Measurements from ENCODE around the gene DGLUCY. TPM values are rescaled to one million over a fixed set of nuclear protein-coding genes. Genes with fewer than 3 reads are reported as not detected.
"Not testable (repeated sequence)": the region's sequence is repeated elsewhere in the genome, so short reads cannot be mapped to it uniquely, and the experiment has no call there.

Gene DGLUCY
- total and polyA plus RNA-seq, 7 experiments from 2014 or later = 31.1 to 108 (median 87.8) TPM

DNA sequence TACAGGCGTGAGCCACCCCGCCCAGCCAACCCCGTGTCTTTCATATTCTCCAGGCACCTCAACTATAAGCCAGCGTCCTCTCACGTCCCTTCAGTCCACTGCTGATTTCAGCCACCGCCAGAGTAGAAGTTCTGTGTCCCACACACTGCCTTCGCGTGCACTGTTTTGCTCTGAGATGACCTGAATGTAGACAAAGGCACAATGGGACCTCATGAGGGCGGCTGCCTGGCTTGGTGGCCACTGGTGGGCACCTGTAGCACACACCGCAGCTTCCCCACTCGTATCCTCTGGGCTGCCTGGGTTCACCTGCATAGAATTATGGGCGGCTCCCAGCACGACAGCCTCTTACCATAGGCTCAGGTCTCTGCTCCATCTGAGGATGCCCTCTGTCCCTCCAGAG lies 73.4 kb downstream of the DGLUCY start:
- H3K9me3 ChIP-seq (ENCODE audit: control insufficient read depth in 2 of 3, low read length in 3 of 3) = no peaks in the 10 kb centered on the region
- Mint-ChIP-seq H3K9me3 (no peaks in the 10 kb centered on the region), H3K27ac (no peak overlapping the region), H3K27me3 (no peaks in the 10 kb centered on the region), H3K4me3 (no peak overlapping the region), H3K36me3 (peaks cover 11 to 60% (median 51%) of the 10 kb centered on the region in 5 donors), H3K4me1 (peaks cover 0 to 11% (median 0%) of the 10 kb centered on the region in 7 donors)
- no peak overlapping the region for H3K27ac ChIP-seq (ENCODE audit: low read depth, low read length)
- no peaks in the 10 kb centered on the region for H3K4me1 ChIP-seq (ENCODE audit: control insufficient read depth in 2 of 2, insufficient read depth in 2 of 2, low read length in 2 of 2)
- H3K27me3 ChIP-seq (ENCODE audit: control insufficient read depth in 2 of 2, insufficient read depth in 2 of 2, low read length in 2 of 2) = no peaks in the 10 kb centered on the region
- intact Hi-C loops (cut with micrococcal nuclease) = no loop called here
- no peak overlapping the region for H3K4me3 ChIP-seq (ENCODE audit: low read length)
- ChIA-PET POLR2A (no interaction called here), CTCF (no interaction called here)
- DNase-seq (no peak), ATAC-seq (no peak)
- H3K36me3 ChIP-seq (ENCODE audit: control insufficient read depth in 2 of 3, insufficient read depth in 3 of 3, low read length in 3 of 3) = peaks cover 6 to 74% (median 20%) of the 10 kb centered on the region in 3 experiments

DNA sequence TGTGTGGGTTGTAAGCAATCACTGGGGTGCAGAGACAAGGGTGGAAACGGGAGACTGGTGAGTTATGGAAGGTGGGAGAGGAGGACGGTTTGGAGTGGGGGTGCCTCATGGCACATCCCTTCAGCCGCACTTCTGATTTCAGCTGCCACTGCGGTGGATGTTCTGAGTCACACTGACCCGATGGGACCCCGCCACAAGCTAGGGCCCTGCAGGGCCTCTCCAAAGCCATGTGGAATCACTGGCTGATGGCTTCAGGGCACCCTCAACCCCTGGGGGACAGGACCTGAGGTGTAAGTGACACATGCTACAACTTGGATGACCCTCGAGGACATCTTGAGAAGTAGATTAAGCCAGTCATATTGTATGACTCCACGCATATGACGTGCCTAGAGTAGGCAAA lies 77.0 kb downstream of the DGLUCY start:
- H3K4me1 Mint-ChIP-seq = peaks cover 12 to 36% (median 22%) of the 10 kb centered on the region in 7 donors
- H3K36me3 ChIP-seq (ENCODE audit: control insufficient read depth in 2 of 3, insufficient read depth in 3 of 3, low read length in 3 of 3) = peaks cover 6 to 55% (median 20%) of the 10 kb centered on the region in 3 experiments
- H3K4me3 Mint-ChIP-seq = no peak overlapping the region
- H3K36me3 Mint-ChIP-seq = peaks cover 11 to 68% (median 42%) of the 10 kb centered on the region in 5 donors
- H3K9me3 ChIP-seq (ENCODE audit: control insufficient read depth in 2 of 3, low read length in 3 of 3) = no peaks in the 10 kb centered on the region
- H3K4me3 ChIP-seq (ENCODE audit: low read length) = no peak overlapping the region
- H3K27me3 ChIP-seq (ENCODE audit: control insufficient read depth in 2 of 2, insufficient read depth in 2 of 2, low read length in 2 of 2) = no peaks in the 10 kb centered on the region
- DNase-seq (no peak), ATAC-seq (no peak)
- no peaks in the 10 kb centered on the region for H3K9me3 Mint-ChIP-seq
- no peak overlapping the region for H3K27ac ChIP-seq (ENCODE audit: low read depth, low read length)
- H3K4me1 ChIP-seq (ENCODE audit: control insufficient read depth in 2 of 2, insufficient read depth in 2 of 2, low read length in 2 of 2) = peaks cover 8 to 9% of the 10 kb centered on the region in 2 donors
- ChIA-PET POLR2A (no interaction called here), CTCF (no interaction called here)
- intact Hi-C loops (cut with micrococcal nuclease) = loop anchor here (5.0 kb wide), 2 partner anchors 56 to 71 kb away; no protein-coding TSS in a partner anchor
- H3K27ac Mint-ChIP-seq = no peak overlapping the region
- no peaks in the 10 kb centered on the region for H3K27me3 Mint-ChIP-seq

DNA sequence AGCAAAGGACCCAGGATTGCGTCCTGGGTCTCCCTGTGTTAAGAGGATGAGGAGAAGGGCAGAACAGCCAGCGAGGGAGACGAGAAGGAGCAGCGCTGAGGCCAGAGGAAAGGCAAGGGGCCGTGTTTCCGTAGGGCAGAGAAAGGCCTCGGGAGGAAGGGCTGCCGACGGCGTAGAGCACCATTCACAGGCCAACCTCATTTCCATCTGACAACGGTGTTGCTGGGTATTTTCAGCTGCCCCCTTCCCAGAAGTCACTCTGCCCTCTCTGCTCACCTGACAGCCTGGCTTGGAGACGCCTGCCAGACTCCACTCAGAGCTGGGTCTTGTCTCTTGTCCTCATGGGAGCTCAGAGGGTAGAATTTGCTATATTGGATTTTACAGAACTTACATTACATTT lies 79.2 kb downstream of the DGLUCY start:
- Mint-ChIP-seq H3K27ac (peak overlapping the region in 1 of 9 donors; percentile 13), H3K36me3 (peaks cover 20 to 69% (median 51%) of the 10 kb centered on the region in 5 donors), H3K9me3 (no peaks in the 10 kb centered on the region), H3K4me1 (peaks cover 12 to 51% (median 22%) of the 10 kb centered on the region in 7 donors), H3K4me3 (peak overlapping the region in 2 of 10 donors; percentile 12 to 23), H3K27me3 (no peaks in the 10 kb centered on the region)
- no peak for ATAC-seq
- ChIA-PET POLR2A (interaction anchor here (0.8 kb wide), 1 partner anchor 75 kb away, joined by 4 read pairs; no protein-coding TSS in a partner anchor), CTCF (interaction anchor here (0.7 to 2.2 kb wide), 2 partner anchors 92 to 94 kb away, joined by 3 to 9 read pairs; no protein-coding TSS in a partner anchor)
- H3K36me3 ChIP-seq (ENCODE audit: control insufficient read depth in 2 of 3, insufficient read depth in 3 of 3, low read length in 3 of 3) = peaks cover 6 to 52% (median 25%) of the 10 kb centered on the region in 3 experiments
- H3K9me3 ChIP-seq (ENCODE audit: control insufficient read depth in 2 of 3, low read length in 3 of 3) = no peaks in the 10 kb centered on the region
- intact Hi-C loops (cut with micrococcal nuclease) = loop anchor here (5.0 kb wide), 2 partner anchors 54 to 69 kb away; no protein-coding TSS in a partner anchor
- DNase-seq = no peak
- no peak overlapping the region for H3K4me3 ChIP-seq (ENCODE audit: low read length)
- H3K4me1 ChIP-seq (ENCODE audit: control insufficient read depth in 2 of 2, insufficient read depth in 2 of 2, low read length in 2 of 2) = peaks cover 8 to 9% of the 10 kb centered on the region in 2 donors
- H3K27ac ChIP-seq (ENCODE audit: low read depth, low read length) = no peak overlapping the region
- H3K27me3 ChIP-seq (ENCODE audit: control insufficient read depth in 2 of 2, insufficient read depth in 2 of 2, low read length in 2 of 2) = no peaks in the 10 kb centered on the region

DNA sequence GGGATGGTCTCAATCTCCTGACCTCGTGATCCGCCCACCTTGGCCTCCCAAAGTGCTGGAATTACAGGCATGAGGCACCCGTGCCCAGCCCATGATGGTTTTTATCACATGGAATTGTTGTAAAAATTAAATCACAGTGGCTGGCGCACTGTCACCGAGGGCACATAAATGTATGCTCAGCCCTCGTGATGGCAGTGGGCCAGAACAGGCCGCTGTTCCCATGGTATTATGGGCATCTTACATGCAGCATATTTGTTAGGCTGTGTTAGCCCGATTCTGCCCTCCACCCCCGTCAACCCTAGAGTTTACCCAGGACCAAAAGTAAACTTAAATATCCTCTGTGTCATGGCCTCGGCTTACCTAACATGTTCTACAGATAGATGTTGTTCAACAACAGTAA lies 82.0 kb downstream of the DGLUCY start:
- Histone ChIP-seq H3K9me3 (ENCODE audit: control insufficient read depth in 2 of 3, low read length in 3 of 3) (no peaks in the 10 kb centered on the region), H3K27ac (ENCODE audit: low read depth, low read length) (no peak overlapping the region), H3K27me3 (ENCODE audit: control insufficient read depth in 2 of 2, insufficient read depth in 2 of 2, low read length in 2 of 2) (no peaks in the 10 kb centered on the region), H3K4me3 (ENCODE audit: low read length) (no peak overlapping the region), H3K4me1 (ENCODE audit: control insufficient read depth in 2 of 2, insufficient read depth in 2 of 2, low read length in 2 of 2) (peaks cover 8 to 9% of the 10 kb centered on the region in 2 donors), H3K36me3 (ENCODE audit: control insufficient read depth in 2 of 3, insufficient read depth in 3 of 3, low read length in 3 of 3) (peaks cover 0 to 50% (median 14%) of the 10 kb centered on the region in 3 experiments)
- Mint-ChIP-seq H3K27me3 (no peaks in the 10 kb centered on the region), H3K4me3 (no peak overlapping the region), H3K36me3 (peaks cover 25 to 77% (median 50%) of the 10 kb centered on the region in 5 donors), H3K4me1 (peaks cover 12 to 72% (median 25%) of the 10 kb centered on the region in 7 donors), H3K27ac (peak overlapping the region in 1 of 9 donors; percentile 50), H3K9me3 (peaks cover 0 to 5% (median 0%) of the 10 kb centered on the region in 11 donors)
- intact Hi-C loops (cut with micrococcal nuclease) = loop anchor here in 1 of 2 donors (2.0 kb wide), 1 partner anchor 19 kb away; no protein-coding TSS in a partner anchor
- ATAC-seq (no peak), DNase-seq (no peak)
- ChIA-PET POLR2A (no interaction called here), CTCF (interaction anchor here (0.6 kb wide), 1 partner anchor 75 kb away, joined by 4 read pairs; no protein-coding TSS in a partner anchor)

DNA sequence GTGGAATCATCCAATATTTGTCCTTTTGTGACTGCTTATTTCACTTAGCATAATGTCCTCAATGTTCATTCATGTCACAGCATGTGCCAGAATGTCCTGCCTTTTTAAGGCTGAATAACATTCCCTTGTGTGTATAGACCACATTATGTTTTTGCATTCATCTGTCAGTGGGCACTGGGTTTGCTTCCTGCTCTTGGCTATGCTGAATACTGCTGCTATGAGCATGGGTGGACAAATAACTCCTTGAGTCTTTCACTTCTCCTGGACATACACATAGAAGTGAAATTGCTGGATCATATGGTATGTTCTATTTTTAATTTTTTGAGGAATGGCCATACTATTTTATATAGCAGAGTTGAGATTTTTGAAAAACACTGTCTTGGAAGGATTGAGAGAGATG lies 83.8 kb downstream of the DGLUCY start:
- Histone ChIP-seq H3K4me1 (ENCODE audit: control insufficient read depth in 2 of 2, insufficient read depth in 2 of 2, low read length in 2 of 2) (peaks cover 9 to 14% of the 10 kb centered on the region in 2 donors), H3K4me3 (ENCODE audit: low read length) (no peak overlapping the region), H3K27me3 (ENCODE audit: control insufficient read depth in 2 of 2, insufficient read depth in 2 of 2, low read length in 2 of 2) (no peaks in the 10 kb centered on the region), H3K27ac (ENCODE audit: low read depth, low read length) (no peak overlapping the region), H3K9me3 (ENCODE audit: control insufficient read depth in 2 of 3, low read length in 3 of 3) (no peaks in the 10 kb centered on the region), H3K36me3 (ENCODE audit: control insufficient read depth in 2 of 3, insufficient read depth in 3 of 3, low read length in 3 of 3) (peaks cover 3 to 35% (median 5%) of the 10 kb centered on the region in 3 experiments)
- CTCF ChIA-PET = no interaction called here
- H3K4me1 Mint-ChIP-seq = peaks cover 11 to 81% (median 30%) of the 10 kb centered on the region in 7 donors
- ATAC-seq (no peak), DNase-seq (no peak)
- intact Hi-C loops (cut with micrococcal nuclease) = no loop called here
- peaks cover 0 to 7% (median 0%) of the 10 kb centered on the region in 11 donors for H3K9me3 Mint-ChIP-seq
- H3K36me3 Mint-ChIP-seq = peaks cover 25 to 70% (median 38%) of the 10 kb centered on the region in 5 donors
- peak overlapping the region in 4 of 9 donors; percentile 11 to 70 (median 48) for H3K27ac Mint-ChIP-seq
- POLR2A ChIA-PET = no interaction called here
- H3K27me3 Mint-ChIP-seq = no peaks in the 10 kb centered on the region
- H3K4me3 Mint-ChIP-seq = peak overlapping the region in 1 of 10 donors; percentile 48

DNA sequence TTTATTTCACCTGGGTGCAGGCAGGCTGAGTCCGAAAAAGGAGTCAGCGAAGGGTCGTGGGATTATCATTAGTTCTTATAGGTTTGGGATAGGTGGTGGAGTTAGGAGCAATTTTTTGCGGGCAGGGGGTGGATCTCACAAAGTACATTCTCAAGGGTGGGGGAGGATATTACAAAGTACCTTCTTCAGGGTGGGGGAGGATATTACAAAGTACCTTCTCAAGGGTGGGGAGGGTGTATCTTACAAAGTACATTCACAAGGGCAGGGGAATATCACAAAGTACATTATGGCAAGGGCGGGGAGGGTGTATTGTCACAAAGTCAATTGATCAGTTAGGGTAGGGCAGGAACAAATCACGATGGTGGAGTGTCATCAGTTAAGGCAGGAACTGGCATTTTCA lies 86.9 kb downstream of the DGLUCY start:
- H3K27ac ChIP-seq (ENCODE audit: low read depth, low read length); H3K4me1 ChIP-seq (ENCODE audit: control insufficient read depth in 2 of 2, insufficient read depth in 2 of 2, low read length in 2 of 2); CTCF ChIA-PET; intact Hi-C loops (cut with micrococcal nuclease); H3K4me3 ChIP-seq (ENCODE audit: low read length); DNase-seq; ATAC-seq; H3K27me3 Mint-ChIP-seq; H3K9me3 Mint-ChIP-seq; H3K27me3 ChIP-seq (ENCODE audit: control insufficient read depth in 2 of 2, insufficient read depth in 2 of 2, low read length in 2 of 2); H3K9me3 ChIP-seq (ENCODE audit: control insufficient read depth in 2 of 3, low read length in 3 of 3); POLR2A ChIA-PET: not testable (repeated sequence)
- Mint-ChIP-seq H3K27ac (peak overlapping the region in 3 of 9 donors; percentile 39 to 77 (median 42)), H3K4me3 (peak overlapping the region in 2 of 10 donors; percentile 16 to 55), H3K36me3 (peaks cover 25 to 75% (median 49%) of the 10 kb centered on the region in 5 donors), H3K4me1 (peaks cover 6 to 79% (median 18%) of the 10 kb centered on the region in 7 donors)
- H3K36me3 ChIP-seq (ENCODE audit: control insufficient read depth in 2 of 3, insufficient read depth in 3 of 3, low read length in 3 of 3) = peaks cover 5 to 63% (median 13%) of the 10 kb centered on the region in 3 experiments

Measured in naive thymus-derived CD4-positive, alpha-beta T cell (primary cell).